SK-N-SH treated with all-trans-retinoic acid at 6 μM for 48 hours (cell line): ENCODE data around the gene GLI3.

Experiments
- ATAC-seq: fragments of 200-7000 bp; cut with Tn5 transposase; 3 replicates; pipeline ENCODE4 v1.9.1; 2020; ENCODE audit warnings: mild to moderate bottlenecking, moderate library complexity
- ARNTL ChIP-seq: fragments of 450-650 bp; formaldehyde crosslinking; IDR thresholded peaks from 2 replicates; pipeline ENCODE4 v1.5.0; 2020; ENCODE audit warnings: low read depth, mild to moderate bottlenecking, moderate library complexity, borderline replicate concordance
- BACH2 ChIP-seq: fragments of 250-450 bp; sonication (Bioruptor Pico); IDR thresholded peaks from 2 replicates; pipeline ENCODE4 v1.9.0; 2021; ENCODE audit warnings: mild to moderate bottlenecking, borderline replicate concordance
- CREB5 ChIP-seq: fragments of 250-450 bp; sonication (Bioruptor Pico); IDR thresholded peaks from 2 replicates; pipeline ENCODE4 v1.5.1; 2020; ENCODE audit warnings: low read depth, mild to moderate bottlenecking, moderate library complexity
- CSDC2 ChIP-seq: fragments of 250-450 bp; sonication (Bioruptor Pico); IDR thresholded peaks from 2 replicates; pipeline ENCODE4 v1.5.0; 2020; ENCODE audit warnings: mild to moderate bottlenecking, moderate library complexity
- ESRRG ChIP-seq: fragments of 250-450 bp; sonication (Bioruptor Pico); IDR thresholded peaks from 2 replicates; pipeline ENCODE4 v1.6.1; 2021; ENCODE audit warnings: mild to moderate bottlenecking
- GLIS3 ChIP-seq: fragments of 250-450 bp; sonication (Bioruptor Pico); IDR thresholded peaks from 2 replicates; pipeline ENCODE4 v1.5.0; 2020; ENCODE audit warnings: mild to moderate bottlenecking, moderate library complexity
- ISL1 ChIP-seq: fragments of 250-450 bp; sonication (Bioruptor Pico); IDR thresholded peaks from 2 replicates; pipeline ENCODE4 v2.1.2; 2022; ENCODE audit warnings: mild to moderate bottlenecking, moderate library complexity
- OSR1 ChIP-seq: fragments of 250-450 bp; sonication (Bioruptor Pico); IDR thresholded peaks from 2 replicates; pipeline ENCODE4 v1.8.0; 2022; ENCODE audit warnings: moderate library complexity, mild to moderate bottlenecking, inconsistent platforms
- PPARA ChIP-seq: fragments of 250-450 bp; sonication (Bioruptor Pico); IDR thresholded peaks from 2 replicates; pipeline ENCODE4 v1.5.0; 2020; ENCODE audit warnings: mild to moderate bottlenecking, borderline replicate concordance
- RARB ChIP-seq: fragments of 250-450 bp; sonication (Bioruptor Pico); IDR thresholded peaks from 2 replicates; pipeline ENCODE4 v1.8.0; 2021; ENCODE audit warnings: mild to moderate bottlenecking, moderate library complexity
- TCF4 ChIP-seq: fragments of 250-450 bp; sonication (Bioruptor Pico); IDR thresholded peaks from 2 replicates; pipeline ENCODE4 v1.8.0; 2021; ENCODE audit warnings: mild to moderate bottlenecking, moderate library complexity, borderline replicate concordance
- TOX ChIP-seq: fragments of 250-450 bp; sonication (Bioruptor Pico); IDR thresholded peaks from 2 replicates; pipeline ENCODE4 v1.8.0; 2021; ENCODE audit warnings: mild to moderate bottlenecking, moderate library complexity, borderline replicate concordance
- ZC3H10 ChIP-seq: fragments of 250-450 bp; sonication (Bioruptor Pico); IDR thresholded peaks from 2 replicates; pipeline ENCODE4 v1.5.1; 2021; ENCODE audit warnings: mild to moderate bottlenecking, moderate library complexity
- ZFP3 ChIP-seq: fragments of 250-450 bp; sonication (Bioruptor Pico); IDR thresholded peaks from 2 replicates; pipeline ENCODE4 v1.5.0; 2020; ENCODE audit warnings: mild to moderate bottlenecking, moderate library complexity
- ZFP30 ChIP-seq: fragments of 450-650 bp; formaldehyde crosslinking; IDR thresholded peaks from 2 replicates; pipeline ENCODE4 v1.5.0; 2022; ENCODE audit warnings: mild to moderate bottlenecking, moderate library complexity
- ZNF565 ChIP-seq: fragments of 450-650 bp; formaldehyde crosslinking; conservative IDR thresholded peaks from 2 replicates; pipeline ENCODE4 v1.5.0; 2020; ENCODE audit warnings: low read depth, mild to moderate bottlenecking, moderate library complexity
- ZNF70 ChIP-seq: fragments of 450-650 bp; formaldehyde crosslinking; IDR thresholded peaks from 2 replicates; pipeline ENCODE4 v1.5.0; 2020; ENCODE audit warnings: mild to moderate bottlenecking, moderate library complexity
- ZNF8 ChIP-seq: fragments of 450-650 bp; formaldehyde crosslinking; IDR thresholded peaks from 2 replicates; pipeline ENCODE4 v1.5.0; 2020; ENCODE audit warnings: mild to moderate bottlenecking, moderate library complexity
- TF ChIP-seq, protein P1 (sequence below): fragments of 250-450 bp; sonication (Bioruptor Pico); IDR thresholded peaks from 2 replicates; pipeline ENCODE4 v1.8.0; 2021; ENCODE audit warnings: low read depth, mild to moderate bottlenecking, moderate library complexity, borderline replicate concordance
- TF ChIP-seq, protein P2 (sequence below): fragments of 250-450 bp; sonication (Bioruptor Pico); IDR thresholded peaks from 2 replicates; pipeline ENCODE4 v1.8.0; 2020; ENCODE audit warnings: mild to moderate bottlenecking, moderate library complexity, borderline replicate concordance

GLI3 gene

DNA sequence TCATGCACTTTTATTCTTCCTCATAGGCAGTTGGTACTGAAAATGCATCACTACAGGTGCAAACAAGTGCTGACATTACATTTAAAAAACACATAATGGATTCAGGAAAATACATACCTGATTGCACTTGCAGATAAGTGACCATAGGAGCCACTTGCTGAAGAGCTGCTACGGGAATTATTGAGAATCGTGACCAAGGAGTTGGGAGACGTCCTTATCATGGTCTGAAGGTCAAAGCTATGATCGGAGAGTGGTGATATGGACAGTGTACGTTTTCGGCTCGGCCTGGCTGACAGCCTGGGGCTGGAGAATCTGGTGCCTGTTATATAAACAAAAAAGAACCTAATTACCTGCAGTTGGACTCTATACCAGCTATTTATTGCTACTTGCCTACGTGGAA lies 197.1 kb downstream of the GLI3 start:
- no peak for TF ChIP-seq ESRRG (CRISPR knock-in tag)
- TF ChIP-seq ZFP3 (CRISPR knock-in tag): no peak
- TF ChIP-seq TOX: no peak
- no peak for TF ChIP-seq ZNF70 (CRISPR knock-in tag)
- TF ChIP-seq, protein P1, sequence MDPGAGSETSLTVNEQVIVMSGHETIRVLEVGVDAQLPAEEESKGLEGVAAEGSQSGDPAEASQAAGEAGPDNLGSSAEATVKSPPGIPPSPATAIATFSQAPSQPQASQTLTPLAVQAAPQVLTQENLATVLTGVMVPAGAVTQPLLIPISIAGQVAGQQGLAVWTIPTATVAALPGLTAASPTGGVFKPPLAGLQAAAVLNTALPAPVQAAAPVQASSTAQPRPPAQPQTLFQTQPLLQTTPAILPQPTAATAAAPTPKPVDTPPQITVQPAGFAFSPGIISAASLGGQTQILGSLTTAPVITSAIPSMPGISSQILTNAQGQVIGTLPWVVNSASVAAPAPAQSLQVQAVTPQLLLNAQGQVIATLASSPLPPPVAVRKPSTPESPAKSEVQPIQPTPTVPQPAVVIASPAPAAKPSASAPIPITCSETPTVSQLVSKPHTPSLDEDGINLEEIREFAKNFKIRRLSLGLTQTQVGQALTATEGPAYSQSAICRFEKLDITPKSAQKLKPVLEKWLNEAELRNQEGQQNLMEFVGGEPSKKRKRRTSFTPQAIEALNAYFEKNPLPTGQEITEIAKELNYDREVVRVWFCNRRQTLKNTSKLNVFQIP: no peak
- TF ChIP-seq CREB5 (CRISPR knock-in tag): no peak
- no peak for TF ChIP-seq RARB
- no peak for TF ChIP-seq ZFP30 (CRISPR knock-in tag)
- no peak for TF ChIP-seq ZC3H10 (CRISPR knock-in tag)
- TF ChIP-seq, protein P2, sequence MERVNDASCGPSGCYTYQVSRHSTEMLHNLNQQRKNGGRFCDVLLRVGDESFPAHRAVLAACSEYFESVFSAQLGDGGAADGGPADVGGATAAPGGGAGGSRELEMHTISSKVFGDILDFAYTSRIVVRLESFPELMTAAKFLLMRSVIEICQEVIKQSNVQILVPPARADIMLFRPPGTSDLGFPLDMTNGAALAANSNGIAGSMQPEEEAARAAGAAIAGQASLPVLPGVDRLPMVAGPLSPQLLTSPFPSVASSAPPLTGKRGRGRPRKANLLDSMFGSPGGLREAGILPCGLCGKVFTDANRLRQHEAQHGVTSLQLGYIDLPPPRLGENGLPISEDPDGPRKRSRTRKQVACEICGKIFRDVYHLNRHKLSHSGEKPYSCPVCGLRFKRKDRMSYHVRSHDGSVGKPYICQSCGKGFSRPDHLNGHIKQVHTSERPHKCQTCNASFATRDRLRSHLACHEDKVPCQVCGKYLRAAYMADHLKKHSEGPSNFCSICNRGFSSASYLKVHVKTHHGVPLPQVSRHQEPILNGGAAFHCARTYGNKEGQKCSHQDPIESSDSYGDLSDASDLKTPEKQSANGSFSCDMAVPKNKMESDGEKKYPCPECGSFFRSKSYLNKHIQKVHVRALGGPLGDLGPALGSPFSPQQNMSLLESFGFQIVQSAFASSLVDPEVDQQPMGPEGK: no peak
- TF ChIP-seq CSDC2 (CRISPR knock-in tag): no peak
- no peak for TF ChIP-seq PPARA (CRISPR knock-in tag)
- no peak for TF ChIP-seq ZNF8
- no peak for TF ChIP-seq ISL1
- no peak for TF ChIP-seq TCF4 (CRISPR knock-in tag)
- no peak for TF ChIP-seq OSR1 (CRISPR knock-in tag)
- TF ChIP-seq GLIS3 (CRISPR knock-in tag): no peak
- TF ChIP-seq ARNTL (CRISPR knock-in tag): no peak
- TF ChIP-seq, all 23 proteins: peak for 0
- ATAC-seq: no peak

DNA sequence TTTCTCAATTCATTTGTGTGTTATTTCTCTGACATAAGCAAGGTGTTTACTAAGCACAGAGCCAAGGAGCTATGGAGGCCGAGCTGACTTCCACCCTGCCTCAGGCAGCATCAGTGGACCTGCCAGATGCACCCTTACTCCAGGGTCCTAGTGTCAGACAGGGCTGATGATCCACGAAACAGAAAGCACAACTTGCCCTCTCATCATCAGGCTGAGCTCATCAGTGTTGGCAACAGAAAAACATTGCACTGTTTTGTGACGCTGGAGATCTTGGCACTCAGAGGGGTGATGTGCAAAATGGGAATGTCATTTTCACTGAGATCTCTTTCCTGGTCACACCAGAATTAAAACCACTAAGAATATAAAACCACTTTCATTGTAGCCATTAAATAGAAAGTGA lies 201.8 kb downstream of the GLI3 start:
- TF ChIP-seq ZC3H10 (CRISPR knock-in tag): no peak
- TF ChIP-seq ZNF8: no peak
- no peak for TF ChIP-seq ZFP30 (CRISPR knock-in tag)
- TF ChIP-seq, protein P1: no peak
- TF ChIP-seq GLIS3 (CRISPR knock-in tag): no peak
- TF ChIP-seq OSR1 (CRISPR knock-in tag): no peak
- no peak for TF ChIP-seq PPARA (CRISPR knock-in tag)
- no peak for TF ChIP-seq TOX
- TF ChIP-seq ARNTL (CRISPR knock-in tag): no peak
- TF ChIP-seq ZNF70 (CRISPR knock-in tag): no peak
- ATAC-seq: no peak

DNA sequence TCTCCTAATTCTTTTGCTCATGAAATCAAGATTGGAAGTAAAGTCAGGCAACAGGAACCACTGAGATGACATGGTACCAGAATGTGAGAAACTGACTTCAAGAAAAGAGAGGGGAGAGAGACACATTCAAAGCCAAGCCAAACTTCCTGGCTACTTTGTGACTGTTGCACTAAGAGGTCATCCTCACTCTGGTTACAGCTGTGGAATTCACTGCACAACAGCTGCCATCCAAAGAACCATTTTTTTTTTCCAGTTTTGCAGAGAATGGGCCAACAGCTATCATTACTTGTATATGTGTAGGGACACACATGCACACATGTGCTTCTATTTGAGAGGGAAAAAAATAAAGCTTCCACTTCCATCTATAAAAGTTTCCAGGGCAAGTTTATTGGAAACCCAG lies 203.5 kb downstream of the GLI3 start:
- ATAC-seq: no peak
- TF ChIP-seq TOX: no peak

DNA sequence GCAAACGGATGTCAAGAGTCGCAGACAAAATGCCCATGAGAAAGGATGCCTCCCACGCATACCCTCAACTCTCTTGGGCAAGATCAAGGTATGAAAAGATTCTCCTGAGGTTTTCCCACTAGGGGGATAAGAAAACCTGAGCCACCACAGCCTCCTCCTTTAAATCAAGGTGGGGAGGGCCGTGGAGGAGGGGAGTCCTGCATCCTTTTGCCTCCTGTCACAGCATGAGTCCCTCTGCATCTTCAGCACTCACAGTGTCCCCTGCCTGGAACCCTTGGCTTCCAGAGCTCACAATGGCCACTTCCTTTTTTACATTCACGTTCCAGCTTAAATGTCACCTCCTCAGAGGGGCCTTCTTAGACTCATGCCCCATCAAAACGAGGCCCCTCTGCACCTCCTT lies 207.6 kb downstream of the GLI3 start:
- TF ChIP-seq CSDC2 (CRISPR knock-in tag): no peak
- TF ChIP-seq, all 23 proteins: peak for 0
- ATAC-seq: no peak

DNA sequence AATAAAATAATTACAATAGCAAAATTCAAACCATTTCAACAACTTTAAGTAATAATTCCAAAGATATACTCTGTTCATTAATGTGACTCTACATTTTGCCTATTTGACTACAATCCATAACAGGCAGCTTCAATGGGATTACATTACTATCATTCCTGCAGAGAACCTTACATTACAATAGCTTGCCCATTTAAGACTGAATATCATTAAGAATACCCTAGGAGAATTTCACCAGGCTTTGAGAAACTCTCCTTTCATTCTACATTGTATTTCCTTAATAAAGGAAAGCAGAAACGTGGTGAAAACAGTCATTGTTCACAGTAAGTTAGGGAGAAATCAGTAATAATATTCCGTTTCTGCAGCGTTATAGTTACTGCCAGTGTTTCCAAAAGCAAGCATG lies 209.5 kb downstream of the GLI3 start:
- no peak for ATAC-seq
- no peak for TF ChIP-seq TOX
- no peak for TF ChIP-seq ZNF8
- TF ChIP-seq, protein P1: no peak
- no peak for TF ChIP-seq ISL1
- TF ChIP-seq ZFP3 (CRISPR knock-in tag): no peak
- no peak for TF ChIP-seq ZNF565
- TF ChIP-seq CREB5 (CRISPR knock-in tag): no peak
- TF ChIP-seq BACH2 (CRISPR knock-in tag): no peak
- TF ChIP-seq ARNTL (CRISPR knock-in tag): no peak
- TF ChIP-seq OSR1 (CRISPR knock-in tag): no peak
